ENCODE data around the gene ISLR. TPM values are rescaled to one million over a fixed set of nuclear protein-coding genes. Genes with fewer than 3 reads are reported as not detected.

The ISLR gene
- polyA plus RNA-seq, 2 of the 4 experiments (the other 2 are of a cell fraction) = 0.10 to 0.43 TPM

DNA sequence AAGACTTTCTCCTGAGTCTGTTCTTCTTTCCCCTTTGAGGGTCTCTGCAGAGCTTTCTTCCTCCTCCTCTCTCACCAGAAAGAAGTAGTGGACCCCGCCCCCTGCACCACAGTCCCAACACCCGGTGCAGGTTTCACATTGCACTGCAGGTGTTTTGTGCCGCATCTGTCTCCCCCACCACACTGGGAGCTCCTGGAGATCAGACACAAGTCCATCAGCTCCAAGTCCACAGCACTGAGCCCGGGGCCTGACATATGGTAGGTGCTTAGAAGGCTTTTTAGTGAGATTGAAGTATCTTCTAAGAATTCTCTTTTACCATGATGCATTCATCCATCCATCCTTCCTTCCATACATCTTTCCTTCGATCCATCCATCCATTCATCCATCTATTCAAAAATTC is 19.2 kb downstream of the ISLR start:
- peak overlapping the region; percentile 90 to 97 for H3K27ac ChIP-seq

DNA sequence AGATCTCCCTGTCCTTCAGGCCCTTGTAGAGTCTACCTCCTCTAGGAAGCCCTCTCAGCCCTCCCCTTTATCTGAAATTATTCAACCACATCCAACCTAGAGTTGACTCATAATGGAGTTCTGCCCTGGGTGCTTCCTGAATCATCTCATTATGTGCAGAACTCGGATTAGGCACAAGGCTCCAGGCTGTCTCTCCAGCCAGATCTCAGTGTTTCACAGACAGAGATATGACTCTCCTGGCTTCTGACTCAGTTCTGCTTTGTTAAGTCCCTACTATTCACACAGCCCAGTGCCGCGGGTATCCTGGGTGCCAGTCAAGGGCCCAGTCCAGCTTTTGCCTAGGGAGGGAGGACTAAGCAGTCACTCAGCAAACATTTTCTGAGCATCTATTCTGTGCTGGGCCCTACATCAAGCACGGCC is 19.8 kb downstream of the ISLR start:
- Histone ChIP-seq H3K27ac (peak overlapping the region; percentile 90 to 97), H3K9me3 (no peaks in the 10 kb centered on the region), H3K4me1 (peaks cover 66% of the 10 kb centered on the region), H3K4me3 (no peak overlapping the region), H3K4me2 (peak overlapping the region; percentile 44)
- POLR2A ChIA-PET = interaction anchor here (1.0 to 1.7 kb wide), 4 partner anchors 10 to 58 kb away, joined by 3 to 7 read pairs (median 5); partner anchors contain the start of gene STRA6
- ATAC-seq (peak; percentile 51 to 69; a peak in 5 of 6 replicates), DNase-seq (ENCODE audit: low read depth in 1 of 2, low spot score in 1 of 2) (peak in 1 of 2 experiments; percentile 67), FAIRE-seq (no peak)
- no peak for TF ChIP-seq HEYL (CRISPR knock-in tag; IDR thresholded peaks at IDR 0.05)
- TF ChIP-seq ZFP36 (IDR thresholded peaks at IDR 0.05; ENCODE audit: borderline replicate concordance, partially characterized antibody) = peak; percentile 25
- TF ChIP-seq PHF8 (IDR thresholded peaks at IDR 0.05; ENCODE audit: borderline replicate concordance, low read depth) = no peak
- TF ChIP-seq FOSL2 (IDR thresholded peaks at IDR 0.05) = peak; percentile 21; the same call in 1 of the 2 replicates
- TF ChIP-seq FOSL2 (CRISPR knock-in tag; IDR thresholded peaks at IDR 0.05) = peak; percentile 45
- TF ChIP-seq JUNB (IDR thresholded peaks at IDR 0.05) = no peak
- TF ChIP-seq FOSB (CRISPR knock-in tag; IDR thresholded peaks at IDR 0.05) = no peak
- no peak; a peak in 1 of 5 replicates for TF ChIP-seq EP300 (IDR thresholded peaks at IDR 0.05)
- TF ChIP-seq, protein P1, sequence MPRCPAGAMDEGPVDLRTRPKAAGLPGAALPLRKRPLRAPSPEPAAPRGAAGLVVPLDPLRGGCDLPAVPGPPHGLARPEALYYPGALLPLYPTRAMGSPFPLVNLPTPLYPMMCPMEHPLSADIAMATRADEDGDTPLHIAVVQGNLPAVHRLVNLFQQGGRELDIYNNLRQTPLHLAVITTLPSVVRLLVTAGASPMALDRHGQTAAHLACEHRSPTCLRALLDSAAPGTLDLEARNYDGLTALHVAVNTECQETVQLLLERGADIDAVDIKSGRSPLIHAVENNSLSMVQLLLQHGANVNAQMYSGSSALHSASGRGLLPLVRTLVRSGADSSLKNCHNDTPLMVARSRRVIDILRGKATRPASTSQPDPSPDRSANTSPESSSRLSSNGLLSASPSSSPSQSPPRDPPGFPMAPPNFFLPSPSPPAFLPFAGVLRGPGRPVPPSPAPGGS (IDR thresholded peaks at IDR 0.05) = no peak
- TF ChIP-seq, protein P2, sequence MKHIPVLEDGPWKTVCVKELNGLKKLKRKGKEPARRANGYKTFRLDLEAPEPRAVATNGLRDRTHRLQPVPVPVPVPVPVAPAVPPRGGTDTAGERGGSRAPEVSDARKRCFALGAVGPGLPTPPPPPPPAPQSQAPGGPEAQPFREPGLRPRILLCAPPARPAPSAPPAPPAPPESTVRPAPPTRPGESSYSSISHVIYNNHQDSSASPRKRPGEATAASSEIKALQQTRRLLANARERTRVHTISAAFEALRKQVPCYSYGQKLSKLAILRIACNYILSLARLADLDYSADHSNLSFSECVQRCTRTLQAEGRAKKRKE (CRISPR knock-in tag; IDR thresholded peaks at IDR 0.05; ENCODE audit: low read depth) = no peak
- CTCF ChIA-PET = interaction anchor here (1.1 to 4.8 kb wide), 2 partner anchors 14 to 114 kb away, joined by 5 to 26 read pairs; no protein-coding TSS in a partner anchor
- WGBS (ENCODE audit: missing lambda C conversion rate) = 4% methylated on average over 3 of the region's 4 CpGs

More for the DNA sequence above, 19.2 kb downstream of the ISLR start:
- WGBS (ENCODE audit: missing lambda C conversion rate) = 95% methylated on average over 5 of the region's 5 CpGs
- Histone ChIP-seq H3K9me3 (no peaks in the 10 kb centered on the region), H3K4me3 (no peak overlapping the region), H3K4me1 (peaks cover 60% of the 10 kb centered on the region), H3K4me2 (peak overlapping the region; percentile 44; the same call in 2 of the 3 replicates)
- ChIA-PET CTCF (interaction anchor here (1.1 to 4.8 kb wide), 2 partner anchors 13 to 115 kb away, joined by 5 to 26 read pairs; no protein-coding TSS in a partner anchor), POLR2A (interaction anchor here (1.1 to 1.7 kb wide), 3 partner anchors 10 to 15 kb away, joined by 4 to 7 read pairs (median 6); partner anchors contain the start of gene STRA6)
- TF ChIP-seq MYC (IDR thresholded peaks at IDR 0.05; ENCODE audit: borderline replicate concordance, low read length) (no peak), HOXB5 (CRISPR knock-in tag; IDR thresholded peaks at IDR 0.05) (no peak), ZSCAN20 (CRISPR knock-in tag; IDR thresholded peaks at IDR 0.05) (no peak), CHD4 (IDR thresholded peaks at IDR 0.05; ENCODE audit: borderline replicate concordance) (no peak), KDM5A (IDR thresholded peaks at IDR 0.05) (no peak), FOSL2 (IDR thresholded peaks at IDR 0.05) (no peak), FOSL2 (CRISPR knock-in tag; IDR thresholded peaks at IDR 0.05) (no peak)
- TF ChIP-seq, protein P3, sequence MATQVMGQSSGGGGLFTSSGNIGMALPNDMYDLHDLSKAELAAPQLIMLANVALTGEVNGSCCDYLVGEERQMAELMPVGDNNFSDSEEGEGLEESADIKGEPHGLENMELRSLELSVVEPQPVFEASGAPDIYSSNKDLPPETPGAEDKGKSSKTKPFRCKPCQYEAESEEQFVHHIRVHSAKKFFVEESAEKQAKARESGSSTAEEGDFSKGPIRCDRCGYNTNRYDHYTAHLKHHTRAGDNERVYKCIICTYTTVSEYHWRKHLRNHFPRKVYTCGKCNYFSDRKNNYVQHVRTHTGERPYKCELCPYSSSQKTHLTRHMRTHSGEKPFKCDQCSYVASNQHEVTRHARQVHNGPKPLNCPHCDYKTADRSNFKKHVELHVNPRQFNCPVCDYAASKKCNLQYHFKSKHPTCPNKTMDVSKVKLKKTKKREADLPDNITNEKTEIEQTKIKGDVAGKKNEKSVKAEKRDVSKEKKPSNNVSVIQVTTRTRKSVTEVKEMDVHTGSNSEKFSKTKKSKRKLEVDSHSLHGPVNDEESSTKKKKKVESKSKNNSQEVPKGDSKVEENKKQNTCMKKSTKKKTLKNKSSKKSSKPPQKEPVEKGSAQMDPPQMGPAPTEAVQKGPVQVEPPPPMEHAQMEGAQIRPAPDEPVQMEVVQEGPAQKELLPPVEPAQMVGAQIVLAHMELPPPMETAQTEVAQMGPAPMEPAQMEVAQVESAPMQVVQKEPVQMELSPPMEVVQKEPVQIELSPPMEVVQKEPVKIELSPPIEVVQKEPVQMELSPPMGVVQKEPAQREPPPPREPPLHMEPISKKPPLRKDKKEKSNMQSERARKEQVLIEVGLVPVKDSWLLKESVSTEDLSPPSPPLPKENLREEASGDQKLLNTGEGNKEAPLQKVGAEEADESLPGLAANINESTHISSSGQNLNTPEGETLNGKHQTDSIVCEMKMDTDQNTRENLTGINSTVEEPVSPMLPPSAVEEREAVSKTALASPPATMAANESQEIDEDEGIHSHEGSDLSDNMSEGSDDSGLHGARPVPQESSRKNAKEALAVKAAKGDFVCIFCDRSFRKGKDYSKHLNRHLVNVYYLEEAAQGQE (IDR thresholded peaks at IDR 0.05) = no peak
- TF ChIP-seq, protein P4, sequence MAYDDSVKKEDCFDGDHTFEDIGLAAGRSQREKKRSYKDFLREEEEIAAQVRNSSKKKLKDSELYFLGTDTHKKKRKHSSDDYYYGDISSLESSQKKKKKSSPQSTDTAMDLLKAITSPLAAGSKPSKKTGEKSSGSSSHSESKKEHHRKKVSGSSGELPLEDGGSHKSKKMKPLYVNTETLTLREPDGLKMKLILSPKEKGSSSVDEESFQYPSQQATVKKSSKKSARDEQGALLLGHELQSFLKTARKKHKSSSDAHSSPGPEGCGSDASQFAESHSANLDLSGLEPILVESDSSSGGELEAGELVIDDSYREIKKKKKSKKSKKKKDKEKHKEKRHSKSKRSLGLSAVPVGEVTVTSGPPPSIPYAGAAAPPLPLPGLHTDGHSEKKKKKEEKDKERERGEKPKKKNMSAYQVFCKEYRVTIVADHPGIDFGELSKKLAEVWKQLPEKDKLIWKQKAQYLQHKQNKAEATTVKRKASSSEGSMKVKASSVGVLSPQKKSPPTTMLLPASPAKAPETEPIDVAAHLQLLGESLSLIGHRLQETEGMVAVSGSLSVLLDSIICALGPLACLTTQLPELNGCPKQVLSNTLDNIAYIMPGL (CRISPR knock-in tag; IDR thresholded peaks at IDR 0.05; ENCODE audit: borderline replicate concordance) = no peak
- TF ChIP-seq, protein P5, sequence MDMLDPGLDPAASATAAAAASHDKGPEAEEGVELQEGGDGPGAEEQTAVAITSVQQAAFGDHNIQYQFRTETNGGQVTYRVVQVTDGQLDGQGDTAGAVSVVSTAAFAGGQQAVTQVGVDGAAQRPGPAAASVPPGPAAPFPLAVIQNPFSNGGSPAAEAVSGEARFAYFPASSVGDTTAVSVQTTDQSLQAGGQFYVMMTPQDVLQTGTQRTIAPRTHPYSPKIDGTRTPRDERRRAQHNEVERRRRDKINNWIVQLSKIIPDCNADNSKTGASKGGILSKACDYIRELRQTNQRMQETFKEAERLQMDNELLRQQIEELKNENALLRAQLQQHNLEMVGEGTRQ (IDR thresholded peaks at IDR 0.05) = no peak
- TF ChIP-seq, protein P6, sequence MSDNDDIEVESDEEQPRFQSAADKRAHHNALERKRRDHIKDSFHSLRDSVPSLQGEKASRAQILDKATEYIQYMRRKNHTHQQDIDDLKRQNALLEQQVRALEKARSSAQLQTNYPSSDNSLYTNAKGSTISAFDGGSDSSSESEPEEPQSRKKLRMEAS (IDR thresholded peaks at IDR 0.05) = no peak
- DNase-seq (ENCODE audit: low read depth in 1 of 2, low spot score in 1 of 2) (no peak), ATAC-seq (no peak), FAIRE-seq (no peak)

All from A549 (cell line).